Common myeloid progenitor, CD34-positive (primary cell): ENCODE results near the gene EAPP.
"Not testable (repeated sequence)": the region's sequence is repeated elsewhere in the genome, so short reads cannot be mapped to it uniquely, and the experiment has no call there.

ENCODE experiments used
- CTCF ChIA-PET: fragments of 350-600 bp; sonication (Branson Sonifier 250); formaldehyde crosslinking; loops from one replicate; lab custom pipeline; 2021; ENCODE audit warnings: antibody characterized with exemption; lab: Charles Lee
- POLR2A ChIA-PET: fragments of 350-600 bp; sonication (Branson Sonifier 250); formaldehyde crosslinking; loops from one replicate; lab custom pipeline; 2021; ENCODE audit warnings: antibody characterized with exemption; lab: Charles Lee
- DNase-seq, 3 donors: peaks; one replicate each; pipeline versions ENCODE4 v3.0.0 to v3.0.0-alpha.2; 2013
- H3K27ac ChIP-seq, 2 experiments: 1 replicate in 1 of 2; 2 replicates in 1 of 2; pipeline ENCODE4 v1.7.0; 2013; ENCODE audit warnings: inconsistent platforms in 2 of 2, low read length in 2 of 2, mild to moderate bottlenecking in 2 of 2, low read depth in 1 of 2, moderate library complexity in 1 of 2; ENCODE audit not compliant: severe bottlenecking in 2 of 2, insufficient read depth in 1 of 2, poor library complexity in 1 of 2
- H3K27me3 ChIP-seq, 5 experiments: replicated peaks in 2 of 5; 1 replicate in 3 of 5; 2 replicates in 2 of 5; pipeline versions ENCODE4 v1.6.1 to v1.7.0; 2013; ENCODE audit warnings: low read length in 4 of 5, mild to moderate bottlenecking in 2 of 5, moderate library complexity in 2 of 5, inconsistent platforms in 1 of 5; ENCODE audit not compliant: insufficient read depth in 5 of 5, control insufficient read depth in 4 of 5
- H3K36me3 ChIP-seq, 4 experiments: 1 replicate in 2 of 4; 2 replicates in 2 of 4; pipeline versions ENCODE4 v1.6.1 to v1.7.0; 2013; ENCODE audit warnings: low read length in 3 of 4, control low read depth in 1 of 4, mild to moderate bottlenecking in 1 of 4; ENCODE audit not compliant: control insufficient read depth in 4 of 4, insufficient read depth in 4 of 4
- H3K4me1 ChIP-seq, 4 experiments: 1 replicate in 3 of 4; 2 replicates in 1 of 4; pipeline versions ENCODE4 v1.6.1 to v1.7.1; 2013; ENCODE audit warnings: low read length in 3 of 4, mild to moderate bottlenecking in 3 of 4, control low read depth in 1 of 4, inconsistent platforms in 1 of 4, moderate library complexity in 1 of 4; ENCODE audit not compliant: control insufficient read depth in 4 of 4, insufficient read depth in 4 of 4; ENCODE audit errors: control extremely low read depth in 1 of 4
- H3K4me3 ChIP-seq, 7 experiments: 1 replicate in 4 of 7; 2 replicates in 3 of 7; pipeline versions ENCODE4 v1.5.1 to v1.7.0; 2013; ENCODE audit warnings: mild to moderate bottlenecking in 7 of 7, low read length in 6 of 7, moderate library complexity in 6 of 7, inconsistent platforms in 2 of 7, low read depth in 2 of 7, control low read depth in 1 of 7; ENCODE audit not compliant: insufficient read depth in 4 of 7, control insufficient read depth in 1 of 7; ENCODE audit errors: extremely low read depth in 1 of 7
- H3K9me3 ChIP-seq, 5 experiments: 1 replicate in 4 of 5; 2 replicates in 1 of 5; pipeline versions ENCODE4 v1.6.1 to v1.7.1; 2013; ENCODE audit warnings: low read length in 4 of 5, mild to moderate bottlenecking in 2 of 5, inconsistent platforms in 1 of 5, low read depth in 1 of 5, moderate library complexity in 1 of 5; ENCODE audit not compliant: control insufficient read depth in 4 of 5, insufficient read depth in 2 of 5; ENCODE audit errors: control extremely low read depth in 1 of 5
- WGBS: methylation state at CpG from one replicate; pipeline ENCODE4 v1.1.5; 2013; ENCODE audit not compliant: insufficient coverage; 5-methylcytosine and 5-hydroxymethylcytosine counted together

Gene EAPP

DNA sequence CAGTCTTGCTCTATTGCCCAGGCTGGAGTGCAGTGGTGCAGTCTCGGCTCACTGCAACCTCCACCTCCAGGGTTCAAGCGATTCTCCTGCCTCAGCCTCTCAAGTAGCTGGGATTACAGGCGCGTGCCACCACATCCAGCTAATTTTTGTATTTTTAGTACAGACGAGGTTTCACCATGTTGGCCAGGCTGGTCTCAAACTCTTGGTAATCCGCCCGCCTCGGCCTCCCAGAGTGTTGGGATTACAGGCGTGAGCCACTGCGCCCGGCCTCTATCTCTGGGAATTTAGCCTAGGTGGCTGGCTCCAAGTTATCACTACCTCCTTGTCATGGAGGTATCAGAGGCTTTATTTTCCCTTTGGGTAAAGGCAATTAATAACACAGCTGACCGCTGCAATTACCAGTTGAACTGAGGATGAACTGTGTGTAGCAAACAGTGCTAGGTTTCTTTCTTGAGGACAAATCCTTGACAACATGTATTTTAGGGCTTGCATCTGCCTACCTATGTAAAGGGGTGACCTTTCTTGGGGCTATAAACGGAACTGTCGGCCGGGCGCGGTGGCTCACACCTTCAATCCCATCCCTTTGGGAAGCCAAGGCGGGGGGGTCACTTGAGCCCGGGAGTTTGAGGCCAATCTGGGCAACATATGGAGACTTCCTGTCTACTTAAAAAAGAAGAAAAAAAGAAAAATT is 9.9 kb upstream of the EAPP start:
- H3K27ac ChIP-seq, DNase-seq, H3K36me3 ChIP-seq, POLR2A ChIA-PET, H3K27me3 ChIP-seq, H3K4me3 ChIP-seq, H3K9me3 ChIP-seq: not testable (repeated sequence)
- 100% methylated on average over 13 of the region's 19 CpGs for WGBS
- CTCF ChIA-PET = interaction anchor here (1.0 kb wide), 1 partner anchor 182 kb away, joined by 3 read pairs; no protein-coding TSS in a partner anchor
- peaks cover 0 to 10% (median 5%) of the 10 kb centered on the region in 4 experiments for H3K4me1 ChIP-seq

- Histone ChIP-seq H3K4me3 (no peak overlapping the region), H3K27me3 (no peaks in the 10 kb centered on the region), H3K27ac (no peak overlapping the region), H3K4me1 (peaks cover 0 to 7% (median 3%) of the 10 kb centered on the region in 4 experiments), H3K36me3 (no peaks in the 10 kb centered on the region), H3K9me3 (no peaks in the 10 kb centered on the region)
- 94% methylated on average over 8 of the region's 14 CpGs for WGBS
- POLR2A ChIA-PET = no interaction called here
- CTCF ChIA-PET = interaction anchor here (1.0 kb wide), 1 partner anchor 181 kb away, joined by 3 read pairs; no protein-coding TSS in a partner anchor
- peak in 2 of 3 donors; percentile 26 to 31 for DNase-seq
These were observed 9.0 kb upstream of the EAPP start for GRCh38 chr14:34548472-34548981.

GRCh38 chr14:34547136-34547520 is 7.6 kb upstream of the EAPP start:
- H3K36me3 ChIP-seq, POLR2A ChIA-PET, H3K4me3 ChIP-seq, DNase-seq, H3K27me3 ChIP-seq, H3K27ac ChIP-seq, CTCF ChIA-PET, H3K9me3 ChIP-seq, H3K4me1 ChIP-seq: not testable (repeated sequence)
- no CpG with 5 or more reads among the region's 16 CpGs for WGBS

DNA sequence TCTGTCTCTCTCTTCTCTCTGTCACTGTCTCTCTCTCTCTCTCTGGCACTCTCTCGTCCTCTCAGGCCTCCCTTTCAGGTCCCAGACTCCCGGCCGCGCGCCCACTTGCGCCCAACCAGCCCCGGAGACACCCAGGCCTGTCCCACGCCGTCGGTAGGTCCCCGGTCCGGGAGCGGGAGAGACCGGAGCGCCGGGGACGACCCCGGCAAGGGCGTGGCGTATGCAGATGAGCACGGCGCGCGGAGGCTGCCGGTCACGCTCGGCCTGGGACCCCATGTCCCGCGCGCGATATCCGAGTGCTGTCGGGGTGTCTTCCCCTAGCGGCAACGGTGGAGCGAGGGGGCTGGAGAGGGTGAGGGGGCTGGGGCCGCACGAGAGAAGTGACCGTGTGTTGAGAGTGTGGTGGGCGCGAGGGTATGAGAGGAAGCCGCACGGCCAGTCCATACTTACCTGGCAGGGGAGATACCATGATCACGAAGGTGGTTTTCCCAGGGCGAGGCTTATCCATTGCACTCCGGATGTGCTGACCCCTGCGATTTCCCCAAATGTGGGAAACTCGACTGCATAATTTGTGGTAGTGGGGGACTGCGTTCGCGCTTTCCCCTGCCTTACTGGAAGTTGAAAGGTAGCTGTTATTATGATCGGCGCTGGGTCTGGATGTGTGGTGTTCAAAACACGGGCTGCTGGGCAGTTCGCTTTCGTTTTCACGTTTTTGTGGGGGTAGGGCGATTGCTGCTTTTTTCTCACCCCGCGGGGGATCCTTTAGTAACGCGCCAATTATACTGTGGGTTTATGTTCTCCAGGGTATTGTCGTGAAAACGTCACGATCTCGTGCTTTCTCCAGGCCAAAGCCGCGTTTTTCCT is 7.0 kb upstream of the EAPP start:
- H3K9me3 ChIP-seq, H3K4me3 ChIP-seq, H3K27me3 ChIP-seq, DNase-seq, H3K27ac ChIP-seq, H3K4me1 ChIP-seq, CTCF ChIA-PET, H3K36me3 ChIP-seq, POLR2A ChIA-PET: not testable (repeated sequence)
- no CpG with 5 or more reads among the region's 68 CpGs for WGBS

GRCh38 chr14:34540181-34541059 is 919 bp upstream of the EAPP start:
- POLR2A ChIA-PET, H3K27me3 ChIP-seq, DNase-seq, H3K9me3 ChIP-seq, CTCF ChIA-PET: not testable (repeated sequence)
- WGBS = 94% methylated on average over 11 of the region's 19 CpGs
- H3K27ac ChIP-seq = peak overlapping the region; percentile 96 to 98
- peaks cover 10 to 24% (median 17%) of the 10 kb centered on the region in 4 experiments for H3K4me1 ChIP-seq
- peak overlapping the region in 6 of 7 experiments; percentile 30 to 99 (median 99) for H3K4me3 ChIP-seq
- H3K36me3 ChIP-seq = peaks cover 0 to 12% (median 5%) of the 10 kb centered on the region in 4 experiments

DNA sequence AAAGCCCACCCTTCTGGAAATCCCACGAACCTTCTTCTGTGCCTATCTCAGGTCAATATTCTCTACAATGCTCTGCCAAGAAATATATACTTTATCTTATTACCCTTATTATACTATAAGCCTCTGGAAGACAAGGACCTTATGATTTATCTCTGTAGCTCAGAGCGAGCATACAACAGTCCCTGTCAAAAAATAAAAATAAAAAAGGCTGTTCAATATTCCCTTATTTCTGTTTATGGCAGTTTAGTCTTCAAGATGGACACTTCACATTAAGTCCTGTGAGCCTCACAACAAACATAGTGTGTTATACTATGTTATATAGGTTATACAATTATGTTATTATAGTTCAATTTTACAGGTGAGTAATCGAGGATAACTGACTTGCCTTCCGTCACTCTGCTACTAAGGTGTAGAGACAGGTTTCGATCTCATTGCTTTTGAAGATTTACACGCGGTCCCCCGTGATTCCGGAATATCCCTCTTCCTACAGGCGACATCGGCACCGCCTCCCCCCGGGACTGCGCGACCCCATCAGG is 562 bp downstream of the EAPP start:
- Histone ChIP-seq H3K27me3 (no peaks in the 10 kb centered on the region), H3K9me3 (no peaks in the 10 kb centered on the region), H3K36me3 (peaks cover 0 to 18% (median 7%) of the 10 kb centered on the region in 4 experiments), H3K27ac (peak overlapping the region; percentile 96 to 98), H3K4me3 (peak overlapping the region; percentile 71 to 99 (median 99)), H3K4me1 (peaks cover 10 to 24% (median 17%) of the 10 kb centered on the region in 4 experiments)
- whole genome bisulfite sequencing = 0% methylated on average over 10 of the region's 15 CpGs
- CTCF ChIA-PET = interaction anchor here (1.0 kb wide), 1 partner anchor 208 kb away, joined by 3 read pairs; no protein-coding TSS in a partner anchor
- POLR2A ChIA-PET = no interaction called here
- DNase-seq = no peak
